Activated CD8-positive, alpha-beta memory T cell treated with anti-CD3 and anti-CD28 coated beads for 1 hour (primary cell): ENCODE results near the gene NKPD1.
"Not testable (repeated sequence)": the region's sequence is repeated elsewhere in the genome, so short reads cannot be mapped to it uniquely, and the experiment has no call there.

Source experiments
- DNase-seq, 2 donors: peaks; one replicate each; pipeline ENCODE4 v3.0.0-alpha.2; 2020; ENCODE audit warnings: low read depth in 1 of 2; ENCODE audit errors: extremely low read depth in 1 of 2

Gene NKPD1

DNA sequence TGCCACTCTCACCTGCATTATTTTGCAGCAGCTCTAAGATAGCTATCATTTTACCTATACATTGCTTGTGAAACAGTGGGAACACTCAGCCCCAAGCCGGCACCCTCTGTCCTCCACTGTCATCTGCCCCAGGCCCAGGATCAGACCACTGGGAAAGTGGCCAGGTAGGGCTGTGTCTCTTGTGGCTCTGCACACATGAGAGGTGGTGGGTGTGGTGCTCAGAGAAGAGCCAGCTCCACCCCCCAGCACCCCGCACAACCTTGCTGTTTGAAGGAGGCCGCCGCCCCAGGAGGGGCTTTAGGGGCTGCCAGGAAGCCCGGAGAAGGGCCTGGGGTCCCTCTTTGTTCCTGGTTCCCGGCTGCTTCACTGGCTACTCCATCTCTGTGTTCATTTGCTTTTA, 41.2 kb downstream of the NKPD1 start:
- DNase-seq: no peak

DNA sequence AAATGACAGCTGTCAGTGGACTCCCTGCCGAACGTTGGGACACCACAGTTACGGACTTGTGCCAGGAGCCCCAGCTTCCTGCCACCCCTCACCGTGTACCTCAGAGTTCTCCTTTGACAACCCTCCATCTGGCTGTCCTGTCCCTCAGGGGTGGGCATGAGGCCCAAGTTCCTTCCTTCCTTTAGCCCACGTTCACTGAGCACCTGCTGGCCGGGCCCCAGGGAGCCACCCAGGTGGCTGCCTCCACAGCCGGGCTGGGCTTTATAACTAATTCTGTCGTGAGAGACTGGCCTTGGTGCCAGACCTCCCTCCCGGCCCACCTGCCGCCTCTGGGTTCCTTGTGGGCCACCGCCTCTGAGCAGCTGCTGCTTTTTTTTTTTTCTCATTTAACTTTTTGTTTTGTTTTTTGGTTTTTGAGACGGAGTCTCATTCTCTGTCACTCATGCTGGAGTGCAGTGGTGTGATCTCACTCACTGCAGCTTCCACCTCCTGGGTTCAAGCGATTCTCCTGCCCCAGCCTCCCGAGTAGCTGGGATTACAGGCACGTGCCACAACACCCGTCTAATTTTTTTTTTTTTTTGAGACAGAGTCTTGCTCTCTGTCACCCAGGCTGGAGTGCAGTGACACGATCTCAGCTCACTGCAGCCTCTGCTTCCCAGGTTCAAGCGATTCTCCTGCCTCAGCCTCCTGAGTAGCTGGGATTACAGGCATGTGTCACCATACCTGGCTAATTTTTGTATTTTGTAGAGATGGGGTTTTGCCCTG, 42.0 kb downstream of the NKPD1 start:
- DNase-seq: not testable (repeated sequence)

DNA sequence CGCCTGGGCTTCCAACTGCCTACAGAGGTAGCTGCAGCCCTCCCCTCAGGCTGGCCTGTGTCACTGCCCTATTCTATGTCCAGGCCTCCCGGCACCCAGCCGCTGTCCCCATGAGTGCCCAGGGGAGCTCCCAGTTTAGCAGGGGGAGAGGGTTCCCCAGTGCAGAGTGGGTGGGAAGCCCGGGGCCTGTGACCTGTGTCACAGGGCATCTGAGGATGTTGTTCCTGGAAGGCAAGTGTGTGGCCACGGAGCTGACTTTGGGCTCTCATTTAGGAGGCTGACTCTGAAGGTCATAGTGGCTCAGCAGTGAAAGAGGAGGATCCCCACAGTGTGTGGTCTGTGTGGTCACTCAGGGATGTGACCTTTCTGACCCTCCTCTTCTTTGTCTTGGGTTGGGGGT, 42.7 kb downstream of the NKPD1 start:
- DNase-seq: no peak

DNA sequence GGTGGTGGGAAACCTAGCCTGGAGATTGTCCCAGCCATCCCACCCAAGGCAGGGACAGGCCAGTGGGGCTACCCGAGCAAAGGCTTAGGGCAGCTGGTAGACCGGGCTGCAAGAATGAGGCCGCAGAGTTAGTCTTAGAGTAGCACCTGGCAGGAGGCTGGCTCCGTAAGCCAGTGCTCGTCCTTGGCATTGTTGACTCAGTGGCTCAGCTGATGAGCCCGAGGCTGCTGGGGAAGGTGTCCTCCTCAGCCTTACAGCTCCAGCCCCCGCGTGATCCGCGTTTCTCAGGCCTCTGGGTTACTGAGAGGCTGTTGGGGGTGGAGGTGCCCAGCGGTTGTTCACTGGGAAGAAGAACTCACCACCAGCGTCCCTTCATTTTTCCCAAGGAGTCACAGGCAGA, 43.1 kb downstream of the NKPD1 start:
- DNase-seq: no peak

DNA sequence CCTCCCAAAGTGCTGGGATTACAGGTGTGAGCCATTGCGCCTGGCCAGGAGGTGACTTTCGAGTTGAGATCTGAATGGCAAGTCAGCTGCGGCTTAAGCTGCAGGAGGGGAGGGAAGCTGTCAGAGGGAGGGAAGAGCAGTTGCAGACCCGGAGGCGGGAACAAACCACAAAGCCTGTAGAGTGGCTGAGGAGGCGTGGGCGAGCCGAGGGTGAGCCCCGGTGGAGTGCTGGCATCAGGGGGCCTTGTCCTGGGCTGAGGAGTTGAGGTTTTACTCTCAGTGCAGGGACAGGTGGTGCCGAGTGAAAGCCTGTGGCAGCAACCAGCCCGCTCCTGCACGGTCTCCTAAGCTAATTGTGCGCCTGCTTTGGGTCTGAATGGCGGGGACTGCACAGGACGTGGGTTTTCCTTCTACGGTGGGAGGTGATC, 43.6 kb downstream of the NKPD1 start:
- no peak for DNase-seq

DNA sequence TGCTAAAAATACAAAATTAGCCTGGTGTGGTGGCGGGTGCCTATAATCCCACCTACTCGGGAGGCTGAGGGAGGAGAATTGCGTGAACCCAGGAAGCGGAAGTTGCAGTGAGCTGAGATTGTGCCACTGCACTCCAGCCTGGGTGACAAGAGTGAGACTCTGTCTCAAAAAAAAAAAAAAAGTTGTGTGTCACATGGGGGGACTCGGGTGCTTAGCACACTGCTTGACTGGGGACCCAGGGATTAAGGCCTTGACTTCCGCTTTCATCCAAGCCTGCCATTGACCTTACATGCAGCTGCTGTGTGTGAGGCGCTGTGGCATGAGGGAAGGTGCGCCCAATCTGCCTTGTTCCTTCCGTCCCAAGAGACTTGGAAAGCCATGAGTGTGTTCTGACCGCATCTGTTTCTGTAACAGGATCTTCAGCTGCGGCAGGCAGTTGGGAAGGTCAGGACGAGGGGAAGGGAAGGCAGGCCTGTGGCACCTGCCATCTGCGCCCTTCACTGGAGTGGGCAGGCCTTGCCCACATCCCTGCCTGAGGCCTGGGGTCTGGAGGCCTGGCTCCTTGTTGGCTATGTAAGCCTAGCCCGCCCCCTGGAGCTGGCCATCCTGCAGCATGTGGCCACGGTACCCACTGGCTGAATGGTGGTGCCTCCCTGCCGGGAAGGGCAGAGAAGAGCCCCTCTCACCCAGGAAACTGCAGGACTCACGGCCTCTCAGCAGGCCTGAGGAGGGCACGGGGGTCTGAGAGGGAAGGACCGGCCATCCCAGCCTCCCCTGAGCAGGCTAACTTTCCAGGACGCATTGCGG, 44.8 kb downstream of the NKPD1 start:
- no peak for DNase-seq

DNA sequence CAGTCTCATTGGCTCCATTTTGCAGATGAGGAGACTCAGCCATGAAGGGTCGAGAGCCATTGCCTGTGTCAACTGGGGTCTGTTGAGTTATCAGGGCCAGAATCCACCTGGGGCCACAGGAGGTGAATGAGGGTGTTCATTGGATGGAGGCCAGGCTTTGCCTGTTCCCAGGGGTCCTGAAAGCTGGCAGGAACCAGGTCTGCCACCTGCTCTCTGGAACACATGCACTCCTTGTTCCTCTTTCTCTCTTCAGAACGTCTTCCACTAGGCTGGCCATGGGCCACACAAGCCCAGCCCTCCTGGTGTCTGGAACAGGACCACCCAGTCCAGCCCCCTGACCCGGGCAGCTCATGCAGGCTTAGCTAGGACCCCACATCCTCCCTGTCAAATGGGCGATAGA, 46.7 kb downstream of the NKPD1 start:
- no peak for DNase-seq

DNA sequence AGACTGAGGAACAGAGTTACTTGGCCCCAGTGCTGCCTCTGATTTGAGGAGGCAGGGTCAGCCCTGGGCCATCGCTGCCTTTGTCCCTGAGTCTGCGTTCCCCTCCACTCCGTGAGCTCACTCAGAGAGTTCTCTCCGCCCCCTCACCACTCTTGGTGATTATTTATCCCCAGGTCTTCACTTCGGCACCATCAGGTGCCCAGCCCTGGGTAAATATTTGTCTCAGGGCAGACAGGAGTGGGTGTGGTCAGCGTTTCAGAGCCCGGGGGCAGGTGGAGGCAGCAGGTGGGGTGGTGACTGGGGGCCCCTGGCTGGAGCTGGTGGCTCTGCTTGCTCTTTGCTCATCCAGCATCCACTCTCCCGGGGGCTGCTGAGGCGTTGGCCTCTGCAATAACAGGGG, 47.2 kb downstream of the NKPD1 start:
- DNase-seq: no peak

DNA sequence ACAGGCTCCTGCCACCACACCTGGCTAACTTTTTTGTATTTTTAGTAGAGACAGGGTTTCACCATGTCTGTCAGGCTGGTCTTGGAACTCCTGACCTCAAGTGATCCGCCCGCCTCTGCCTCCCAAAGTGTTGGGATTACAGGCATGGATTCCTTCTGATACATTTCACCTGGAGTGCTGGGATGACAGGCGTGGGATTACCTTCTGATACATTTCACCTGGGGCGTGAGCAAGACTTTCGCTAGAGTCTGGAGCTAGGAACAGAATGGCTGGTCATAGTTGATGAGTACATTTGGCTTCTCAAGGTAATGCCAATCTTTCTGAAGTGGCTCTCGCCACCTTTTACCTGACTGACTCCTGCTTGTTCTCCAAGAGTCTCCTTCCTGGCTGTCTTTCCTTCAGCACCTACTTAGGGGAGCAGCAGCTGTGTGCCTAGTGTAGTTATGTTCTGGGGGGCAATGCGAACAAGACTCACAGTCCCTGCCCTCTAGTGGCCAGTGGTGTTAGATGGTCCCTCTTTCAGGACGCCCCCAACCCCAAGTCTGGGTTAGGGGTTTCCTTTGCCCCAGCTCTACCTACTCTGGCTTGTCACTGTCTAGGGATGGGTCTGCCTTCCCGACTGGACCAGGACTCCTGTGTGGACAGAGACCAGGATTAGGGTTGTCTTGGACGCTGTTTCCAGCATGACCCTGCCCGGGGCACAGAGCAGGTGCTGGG, 48.5 kb downstream of the NKPD1 start:
- no peak for DNase-seq
